DOHH2 (cell line): Measurements from ENCODE around the gene B3GNT2.

Experiments
- EZH2phosphoT487 ChIP-seq: fragments of 200-600 bp; sonication (generic); IDR thresholded peaks from 2 replicates; pipeline ENCODE4 v1.6.1; 2017; ENCODE audit warnings: borderline replicate concordance, mild to moderate bottlenecking, antibody characterized with exemption, low read length, moderate library complexity, mixed read lengths
- TF ChIP-seq, protein P1 (sequence below): fragments of 200-600 bp; sonication (generic); IDR thresholded peaks from one replicate; pipeline ENCODE4 v1.5.1; 2014; ENCODE audit warnings: antibody characterized with exemption, mild to moderate bottlenecking, low read depth, low read length; ENCODE audit not compliant: poor library complexity, severe bottlenecking

DNA sequence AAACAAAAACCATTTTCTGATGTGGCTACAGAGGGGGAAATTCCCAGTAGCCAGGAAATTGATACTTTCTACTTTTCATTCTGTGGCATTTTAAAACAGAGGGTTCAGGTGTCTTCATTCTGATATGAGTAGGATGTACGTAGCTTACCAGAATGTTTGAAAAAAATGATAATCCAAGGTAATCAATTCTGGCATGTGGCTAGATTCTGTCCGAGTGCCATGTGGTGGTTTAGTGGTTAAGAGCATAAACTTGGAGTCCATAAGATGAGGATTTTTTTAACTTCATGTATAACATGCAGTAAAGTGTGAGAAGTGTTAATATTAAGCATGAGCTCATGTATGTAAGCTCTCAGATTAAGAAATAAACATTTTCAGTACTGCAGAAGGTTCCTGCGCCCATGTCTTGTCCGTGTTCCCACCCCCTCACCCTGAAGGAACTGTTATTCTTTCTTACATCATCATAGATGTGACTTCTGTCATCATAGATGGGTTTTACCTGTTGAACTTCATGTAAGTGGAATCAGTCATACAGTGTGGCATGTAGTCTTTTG, 4.5 kb downstream of the B3GNT2 start:
- TF ChIP-seq, protein P1, sequence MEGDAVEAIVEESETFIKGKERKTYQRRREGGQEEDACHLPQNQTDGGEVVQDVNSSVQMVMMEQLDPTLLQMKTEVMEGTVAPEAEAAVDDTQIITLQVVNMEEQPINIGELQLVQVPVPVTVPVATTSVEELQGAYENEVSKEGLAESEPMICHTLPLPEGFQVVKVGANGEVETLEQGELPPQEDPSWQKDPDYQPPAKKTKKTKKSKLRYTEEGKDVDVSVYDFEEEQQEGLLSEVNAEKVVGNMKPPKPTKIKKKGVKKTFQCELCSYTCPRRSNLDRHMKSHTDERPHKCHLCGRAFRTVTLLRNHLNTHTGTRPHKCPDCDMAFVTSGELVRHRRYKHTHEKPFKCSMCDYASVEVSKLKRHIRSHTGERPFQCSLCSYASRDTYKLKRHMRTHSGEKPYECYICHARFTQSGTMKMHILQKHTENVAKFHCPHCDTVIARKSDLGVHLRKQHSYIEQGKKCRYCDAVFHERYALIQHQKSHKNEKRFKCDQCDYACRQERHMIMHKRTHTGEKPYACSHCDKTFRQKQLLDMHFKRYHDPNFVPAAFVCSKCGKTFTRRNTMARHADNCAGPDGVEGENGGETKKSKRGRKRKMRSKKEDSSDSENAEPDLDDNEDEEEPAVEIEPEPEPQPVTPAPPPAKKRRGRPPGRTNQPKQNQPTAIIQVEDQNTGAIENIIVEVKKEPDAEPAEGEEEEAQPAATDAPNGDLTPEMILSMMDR, result no peak
- TF ChIP-seq EZH2phosphoT487, result no peak
